ENCODE data around the gene TBC1D13. TPM values are rescaled to one million over a fixed set of nuclear protein-coding genes. Genes with fewer than 3 reads are reported as not detected.
A peak's percentile ranks its signal among the peaks of the same experiment; 100 is the strongest.

TBC1D13 gene
- total and polyA plus RNA-seq, 2 experiments from 2014 or later = 8.3 to 19.4 TPM

DNA sequence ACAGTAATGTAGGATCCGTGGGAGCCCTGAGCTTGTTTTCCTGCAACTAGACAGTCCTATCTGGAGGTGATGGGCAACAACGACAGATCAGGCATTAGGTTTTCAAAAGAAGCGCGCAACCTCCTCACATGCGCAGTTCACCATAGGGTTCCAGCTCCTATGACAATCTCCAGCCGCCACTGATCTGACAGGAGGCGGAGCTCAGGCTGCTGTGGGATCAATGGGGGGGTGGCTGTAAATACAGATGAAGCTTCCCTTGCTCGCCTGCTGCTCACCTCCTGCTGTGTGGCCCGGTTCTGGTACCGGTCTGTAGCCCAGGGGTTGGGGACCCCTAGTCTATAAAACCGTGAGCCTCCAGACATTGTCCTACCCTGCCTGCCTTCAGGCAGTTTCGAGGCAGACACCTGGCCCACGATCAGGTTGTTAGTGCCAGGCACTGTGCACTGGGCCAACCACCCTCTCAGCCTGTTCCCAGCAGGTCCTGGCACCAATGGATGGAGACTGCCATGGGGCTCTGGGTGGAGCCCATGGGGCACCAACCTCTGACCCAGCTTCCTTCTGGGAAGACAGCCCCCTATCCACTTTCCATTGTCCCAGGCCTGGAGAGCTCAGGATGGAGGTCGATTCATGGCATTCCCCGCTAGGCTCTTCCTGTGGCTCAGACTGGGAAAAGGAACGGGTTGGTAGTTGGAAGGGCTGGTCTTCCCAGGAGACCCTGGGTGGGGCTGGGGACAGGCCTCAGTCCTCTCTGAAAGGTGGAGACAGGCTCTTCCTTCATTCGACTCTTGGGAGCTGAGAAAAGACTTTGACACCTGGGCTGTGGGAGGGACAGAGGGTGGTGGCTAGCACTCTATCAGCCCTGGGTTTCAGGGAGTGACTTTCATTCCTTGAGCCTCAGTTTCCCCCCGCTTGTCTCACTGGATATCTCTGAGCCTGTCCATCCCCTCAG is 32.9 kb downstream of the TBC1D13 start:
- H3K4me1 ChIP-seq (ENCODE audit: insufficient read depth) = no peaks in the 10 kb centered on the region; the same call in 1 of the 2 replicates
- H3K27ac ChIP-seq (ENCODE audit: low read depth) = no peak overlapping the region
- no peaks in the 10 kb centered on the region for H3K79me2 ChIP-seq (replicated peaks; ENCODE audit: insufficient read depth)
- peaks cover 6% of the 10 kb centered on the region for H3F3A ChIP-seq (replicated peaks; ENCODE audit: low read depth)
- TF ChIP-seq JUNB (IDR thresholded peaks at IDR 0.05; ENCODE audit: unreplicated experiment) = no peak
- TF ChIP-seq CREB1 (CRISPR knock-in tag; IDR thresholded peaks at IDR 0.05; ENCODE audit: low read depth) = no peak
- TF ChIP-seq, protein P1, sequence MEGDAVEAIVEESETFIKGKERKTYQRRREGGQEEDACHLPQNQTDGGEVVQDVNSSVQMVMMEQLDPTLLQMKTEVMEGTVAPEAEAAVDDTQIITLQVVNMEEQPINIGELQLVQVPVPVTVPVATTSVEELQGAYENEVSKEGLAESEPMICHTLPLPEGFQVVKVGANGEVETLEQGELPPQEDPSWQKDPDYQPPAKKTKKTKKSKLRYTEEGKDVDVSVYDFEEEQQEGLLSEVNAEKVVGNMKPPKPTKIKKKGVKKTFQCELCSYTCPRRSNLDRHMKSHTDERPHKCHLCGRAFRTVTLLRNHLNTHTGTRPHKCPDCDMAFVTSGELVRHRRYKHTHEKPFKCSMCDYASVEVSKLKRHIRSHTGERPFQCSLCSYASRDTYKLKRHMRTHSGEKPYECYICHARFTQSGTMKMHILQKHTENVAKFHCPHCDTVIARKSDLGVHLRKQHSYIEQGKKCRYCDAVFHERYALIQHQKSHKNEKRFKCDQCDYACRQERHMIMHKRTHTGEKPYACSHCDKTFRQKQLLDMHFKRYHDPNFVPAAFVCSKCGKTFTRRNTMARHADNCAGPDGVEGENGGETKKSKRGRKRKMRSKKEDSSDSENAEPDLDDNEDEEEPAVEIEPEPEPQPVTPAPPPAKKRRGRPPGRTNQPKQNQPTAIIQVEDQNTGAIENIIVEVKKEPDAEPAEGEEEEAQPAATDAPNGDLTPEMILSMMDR (conservative IDR thresholded peaks at IDR 0.05; ENCODE audit: low read depth in 2 of 2) = no peak
- no peak for TF ChIP-seq EZH2phosphoT487 (IDR thresholded peaks at IDR 0.05; ENCODE audit: unreplicated experiment)
- TF ChIP-seq, protein P2, sequence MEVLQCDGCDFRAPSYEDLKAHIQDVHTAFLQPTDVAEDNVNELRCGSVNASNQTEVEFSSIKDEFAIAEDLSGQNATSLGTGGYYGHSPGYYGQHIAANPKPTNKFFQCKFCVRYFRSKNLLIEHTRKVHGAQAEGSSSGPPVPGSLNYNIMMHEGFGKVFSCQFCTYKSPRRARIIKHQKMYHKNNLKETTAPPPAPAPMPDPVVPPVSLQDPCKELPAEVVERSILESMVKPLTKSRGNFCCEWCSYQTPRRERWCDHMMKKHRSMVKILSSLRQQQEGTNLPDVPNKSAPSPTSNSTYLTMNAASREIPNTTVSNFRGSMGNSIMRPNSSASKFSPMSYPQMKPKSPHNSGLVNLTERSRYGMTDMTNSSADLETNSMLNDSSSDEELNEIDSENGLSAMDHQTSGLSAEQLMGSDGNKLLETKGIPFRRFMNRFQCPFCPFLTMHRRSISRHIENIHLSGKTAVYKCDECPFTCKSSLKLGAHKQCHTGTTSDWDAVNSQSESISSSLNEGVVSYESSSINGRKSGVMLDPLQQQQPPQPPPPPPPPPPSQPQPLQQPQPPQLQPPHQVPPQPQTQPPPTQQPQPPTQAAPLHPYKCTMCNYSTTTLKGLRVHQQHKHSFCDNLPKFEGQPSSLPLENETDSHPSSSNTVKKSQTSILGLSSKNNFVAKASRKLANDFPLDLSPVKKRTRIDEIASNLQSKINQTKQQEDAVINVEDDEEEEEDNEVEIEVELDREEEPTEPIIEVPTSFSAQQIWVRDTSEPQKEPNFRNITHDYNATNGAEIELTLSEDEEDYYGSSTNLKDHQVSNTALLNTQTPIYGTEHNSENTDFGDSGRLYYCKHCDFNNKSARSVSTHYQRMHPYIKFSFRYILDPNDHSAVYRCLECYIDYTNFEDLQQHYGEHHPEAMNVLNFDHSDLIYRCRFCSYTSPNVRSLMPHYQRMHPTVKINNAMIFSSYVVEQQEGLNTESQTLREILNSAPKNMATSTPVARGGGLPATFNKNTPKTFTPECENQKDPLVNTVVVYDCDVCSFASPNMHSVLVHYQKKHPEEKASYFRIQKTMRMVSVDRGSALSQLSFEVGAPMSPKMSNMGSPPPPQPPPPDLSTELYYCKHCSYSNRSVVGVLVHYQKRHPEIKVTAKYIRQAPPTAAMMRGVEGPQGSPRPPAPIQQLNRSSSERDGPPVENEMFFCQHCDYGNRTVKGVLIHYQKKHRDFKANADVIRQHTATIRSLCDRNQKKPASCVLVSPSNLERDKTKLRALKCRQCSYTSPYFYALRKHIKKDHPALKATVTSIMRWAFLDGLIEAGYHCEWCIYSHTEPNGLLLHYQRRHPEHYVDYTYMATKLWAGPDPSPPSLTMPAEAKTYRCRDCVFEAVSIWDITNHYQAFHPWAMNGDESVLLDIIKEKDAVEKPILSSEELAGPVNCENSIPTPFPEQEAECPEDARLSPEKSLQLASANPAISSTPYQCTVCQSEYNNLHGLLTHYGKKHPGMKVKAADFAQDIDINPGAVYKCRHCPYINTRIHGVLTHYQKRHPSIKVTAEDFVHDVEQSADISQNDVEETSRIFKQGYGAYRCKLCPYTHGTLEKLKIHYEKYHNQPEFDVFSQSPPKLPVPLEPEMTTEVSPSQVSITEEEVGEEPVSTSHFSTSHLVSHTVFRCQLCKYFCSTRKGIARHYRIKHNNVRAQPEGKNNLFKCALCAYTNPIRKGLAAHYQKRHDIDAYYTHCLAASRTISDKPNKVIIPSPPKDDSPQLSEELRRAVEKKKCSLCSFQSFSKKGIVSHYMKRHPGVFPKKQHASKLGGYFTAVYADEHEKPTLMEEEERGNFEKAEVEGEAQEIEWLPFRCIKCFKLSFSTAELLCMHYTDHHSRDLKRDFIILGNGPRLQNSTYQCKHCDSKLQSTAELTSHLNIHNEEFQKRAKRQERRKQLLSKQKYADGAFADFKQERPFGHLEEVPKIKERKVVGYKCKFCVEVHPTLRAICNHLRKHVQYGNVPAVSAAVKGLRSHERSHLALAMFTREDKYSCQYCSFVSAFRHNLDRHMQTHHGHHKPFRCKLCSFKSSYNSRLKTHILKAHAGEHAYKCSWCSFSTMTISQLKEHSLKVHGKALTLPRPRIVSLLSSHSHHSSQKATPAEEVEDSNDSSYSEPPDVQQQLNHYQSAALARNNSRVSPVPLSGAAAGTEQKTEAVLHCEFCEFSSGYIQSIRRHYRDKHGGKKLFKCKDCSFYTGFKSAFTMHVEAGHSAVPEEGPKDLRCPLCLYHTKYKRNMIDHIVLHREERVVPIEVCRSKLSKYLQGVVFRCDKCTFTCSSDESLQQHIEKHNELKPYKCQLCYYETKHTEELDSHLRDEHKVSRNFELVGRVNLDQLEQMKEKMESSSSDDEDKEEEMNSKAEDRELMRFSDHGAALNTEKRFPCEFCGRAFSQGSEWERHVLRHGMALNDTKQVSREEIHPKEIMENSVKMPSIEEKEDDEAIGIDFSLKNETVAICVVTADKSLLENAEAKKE (CRISPR knock-in tag; IDR thresholded peaks at IDR 0.05) = no peak
- TF ChIP-seq POLR2AphosphoS5 (IDR thresholded peaks at IDR 0.05; ENCODE audit: low read depth) = no peak; the same call in 1 of the 2 replicates
- no peak for TF ChIP-seq EZH2 (IDR thresholded peaks at IDR 0.05; ENCODE audit: low read depth, unreplicated experiment)
- TF ChIP-seq, protein P3, sequence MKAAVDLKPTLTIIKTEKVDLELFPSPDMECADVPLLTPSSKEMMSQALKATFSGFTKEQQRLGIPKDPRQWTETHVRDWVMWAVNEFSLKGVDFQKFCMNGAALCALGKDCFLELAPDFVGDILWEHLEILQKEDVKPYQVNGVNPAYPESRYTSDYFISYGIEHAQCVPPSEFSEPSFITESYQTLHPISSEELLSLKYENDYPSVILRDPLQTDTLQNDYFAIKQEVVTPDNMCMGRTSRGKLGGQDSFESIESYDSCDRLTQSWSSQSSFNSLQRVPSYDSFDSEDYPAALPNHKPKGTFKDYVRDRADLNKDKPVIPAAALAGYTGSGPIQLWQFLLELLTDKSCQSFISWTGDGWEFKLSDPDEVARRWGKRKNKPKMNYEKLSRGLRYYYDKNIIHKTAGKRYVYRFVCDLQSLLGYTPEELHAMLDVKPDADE (IDR thresholded peaks at IDR 0.05) = no peak
- TF ChIP-seq, protein P4, sequence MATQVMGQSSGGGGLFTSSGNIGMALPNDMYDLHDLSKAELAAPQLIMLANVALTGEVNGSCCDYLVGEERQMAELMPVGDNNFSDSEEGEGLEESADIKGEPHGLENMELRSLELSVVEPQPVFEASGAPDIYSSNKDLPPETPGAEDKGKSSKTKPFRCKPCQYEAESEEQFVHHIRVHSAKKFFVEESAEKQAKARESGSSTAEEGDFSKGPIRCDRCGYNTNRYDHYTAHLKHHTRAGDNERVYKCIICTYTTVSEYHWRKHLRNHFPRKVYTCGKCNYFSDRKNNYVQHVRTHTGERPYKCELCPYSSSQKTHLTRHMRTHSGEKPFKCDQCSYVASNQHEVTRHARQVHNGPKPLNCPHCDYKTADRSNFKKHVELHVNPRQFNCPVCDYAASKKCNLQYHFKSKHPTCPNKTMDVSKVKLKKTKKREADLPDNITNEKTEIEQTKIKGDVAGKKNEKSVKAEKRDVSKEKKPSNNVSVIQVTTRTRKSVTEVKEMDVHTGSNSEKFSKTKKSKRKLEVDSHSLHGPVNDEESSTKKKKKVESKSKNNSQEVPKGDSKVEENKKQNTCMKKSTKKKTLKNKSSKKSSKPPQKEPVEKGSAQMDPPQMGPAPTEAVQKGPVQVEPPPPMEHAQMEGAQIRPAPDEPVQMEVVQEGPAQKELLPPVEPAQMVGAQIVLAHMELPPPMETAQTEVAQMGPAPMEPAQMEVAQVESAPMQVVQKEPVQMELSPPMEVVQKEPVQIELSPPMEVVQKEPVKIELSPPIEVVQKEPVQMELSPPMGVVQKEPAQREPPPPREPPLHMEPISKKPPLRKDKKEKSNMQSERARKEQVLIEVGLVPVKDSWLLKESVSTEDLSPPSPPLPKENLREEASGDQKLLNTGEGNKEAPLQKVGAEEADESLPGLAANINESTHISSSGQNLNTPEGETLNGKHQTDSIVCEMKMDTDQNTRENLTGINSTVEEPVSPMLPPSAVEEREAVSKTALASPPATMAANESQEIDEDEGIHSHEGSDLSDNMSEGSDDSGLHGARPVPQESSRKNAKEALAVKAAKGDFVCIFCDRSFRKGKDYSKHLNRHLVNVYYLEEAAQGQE (IDR thresholded peaks at IDR 0.05; ENCODE audit: unreplicated experiment) = no peak
- H3K27me3 ChIP-seq (ENCODE audit: insufficient read depth) = no peaks in the 10 kb centered on the region; the same call in 1 of the 2 replicates
- H4K20me1 ChIP-seq (replicated peaks; ENCODE audit: insufficient read depth) = peaks cover 15% of the 10 kb centered on the region
- no peak for ATAC-seq
- Mint-ChIP-seq H3K36me3 (ENCODE audit: low read depth) (peaks cover 30% of the 10 kb centered on the region), H3K27me3 (ENCODE audit: insufficient read depth, low read depth, poor library complexity) (peaks cover 35% of the 10 kb centered on the region), H3K4me1 (peaks cover 12% of the 10 kb centered on the region; the same call in 2 of the 3 replicates), H3K9me3 (no peaks in the 10 kb centered on the region), H3K27ac (no peak overlapping the region), H3K4me3 (peak overlapping the region; percentile 78)
- peak overlapping the region; percentile 88 for H3K4me2 ChIP-seq
- no peaks in the 10 kb centered on the region for H3K9me2 ChIP-seq (ENCODE audit: insufficient read depth)
- no peak for DNase-seq (ENCODE audit: low spot score)
- H3K4me3 ChIP-seq = peak overlapping the region; percentile 68
- H3K36me3 ChIP-seq (ENCODE audit: insufficient read depth) = peaks cover 4% of the 10 kb centered on the region; the same call in 1 of the 2 replicates
- no peak overlapping the region for H2AFZ ChIP-seq
